Testis (tissue), 3 donors: Measurements from ENCODE around the gene ZBTB5. TPM values are rescaled to one million over a fixed set of nuclear protein-coding genes. Genes with fewer than 3 reads are reported as not detected.
"Not testable (repeated sequence)": the region's sequence is repeated elsewhere in the genome, so short reads cannot be mapped to it uniquely, and the experiment has no call there.

Source experiments
- DNase-seq: peaks from one replicate; pipeline ENCODE4 v3.0.0-alpha.2; 2019
- H3K27ac ChIP-seq, 2 donors: fragments of 200-600 bp; sonication (generic); one replicate each; pipeline ENCODE4 v1.5.1; 2019
- H3K27me3 ChIP-seq: fragments of 200-600 bp; sonication (generic); one replicate; pipeline ENCODE4 v1.5.1; 2019
- H3K36me3 ChIP-seq: fragments of 200-600 bp; sonication (generic); one replicate; pipeline ENCODE4 v1.5.1; 2017; ENCODE audit warnings: low read depth; ENCODE audit errors: missing control alignments
- H3K4me1 ChIP-seq: fragments of 200-600 bp; sonication (generic); one replicate; pipeline ENCODE4 v1.5.1; 2019
- H3K4me3 ChIP-seq, 2 donors: fragments of 200-600 bp; sonication (generic); one replicate each; pipeline ENCODE4 v1.5.1; 2017 to 2019
- H3K9me3 ChIP-seq: fragments of 200-600 bp; sonication (generic); one replicate; pipeline ENCODE4 v1.5.1; 2017
- POLR2A ChIP-seq: fragments of 450-650 bp; IDR thresholded peaks from one replicate; pipeline ENCODE4 v1.6.1; 2017; ENCODE audit warnings: antibody characterized with exemption, mild to moderate bottlenecking, moderate library complexity
- WGBS, 2 donors: methylation state at CpG; one replicate each; pipeline ENCODE4 v1.1.5; 2018; 5-methylcytosine and 5-hydroxymethylcytosine counted together
- intact Hi-C: fragments of 100-400 bp; cut with DNase I; formaldehyde crosslinking; loops from one replicate; pipeline ENCODE4 v1.15.1; 2023; ENCODE audit warnings: low total_unique reads
- polyA plus RNA-seq: library from polyadenylated mRNA; stranded (reverse); fragments of 350-450 nt; fragmentation: Illumina TruSeq; extraction: RNeasy Lipid Tissue Mini Kit (QIAGEN cat#74804); gene quantifications from one replicate; pipeline ENCODE4 v1.2.3, GENCODE V29; 2014; ENCODE audit warnings: low read depth, low replicate concordance; ENCODE audit not compliant: insufficient read depth
- total RNA-seq, 2 donors: library from RNA; depleted of rRNA; stranded (reverse); fragments of >200 nt; gene quantifications; one replicate each; pipeline ENCODE4 v1.2.3, GENCODE V29; 2016
- TF ChIP-seq, protein P1 (sequence below), 3 experiments: fragments of 450-650 bp in 2 of 3; fragments of 200-600 bp in 1 of 3; sonication (generic) in 1 of 3; IDR thresholded peaks; one replicate each; pipeline ENCODE4 v1.5.1; 2016 to 2019; ENCODE audit warnings: antibody characterized with exemption in 3 of 3, mild to moderate bottlenecking in 2 of 3, moderate library complexity in 1 of 3

ZBTB5 gene
- total and polyA plus RNA-seq, 3 donors from 2014 or later, result 20.4 to 33.8 (median 28.4) TPM

DNA sequence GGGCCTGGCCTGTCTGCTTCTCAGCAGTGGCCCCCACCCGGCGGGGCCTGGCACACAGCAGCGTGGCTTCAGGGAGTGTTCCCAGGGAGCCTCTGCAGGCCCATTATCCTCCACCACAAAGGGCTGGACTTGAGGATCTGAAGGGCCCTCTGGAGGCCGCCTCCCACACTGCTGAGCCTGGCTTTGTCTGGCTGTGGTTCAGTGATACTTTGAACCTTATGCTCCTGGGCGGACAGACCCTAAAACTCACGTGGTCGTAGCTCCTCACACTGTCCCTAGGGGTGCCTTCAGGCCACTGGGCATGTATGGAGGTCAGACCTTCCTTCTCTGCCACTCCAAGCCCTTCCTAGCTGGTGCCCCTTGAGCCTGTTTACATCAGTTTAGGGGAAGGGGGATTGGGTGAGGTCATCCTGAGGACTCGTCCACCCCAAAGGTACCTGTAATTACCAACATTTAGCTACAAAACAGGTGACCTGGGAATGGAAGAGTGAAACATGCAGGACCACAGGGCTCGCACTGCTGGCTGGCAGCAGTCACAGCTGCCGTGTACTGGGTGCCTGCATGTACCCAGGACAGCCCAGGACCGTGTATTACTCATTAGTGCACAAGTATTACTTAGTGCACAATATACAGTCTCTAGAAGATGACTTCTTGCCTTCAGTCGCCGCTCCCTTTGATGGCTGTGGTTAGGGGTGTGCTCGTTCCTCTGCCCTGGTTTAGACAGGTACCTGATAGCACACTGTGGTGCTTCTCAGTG is 34.2 kb downstream of the ZBTB5 start:
- peaks cover 39% of the 10 kb centered on the region for H3K4me1 ChIP-seq
- peak; percentile 84 for DNase-seq
- no peaks in the 10 kb centered on the region for H3K36me3 ChIP-seq

DNA sequence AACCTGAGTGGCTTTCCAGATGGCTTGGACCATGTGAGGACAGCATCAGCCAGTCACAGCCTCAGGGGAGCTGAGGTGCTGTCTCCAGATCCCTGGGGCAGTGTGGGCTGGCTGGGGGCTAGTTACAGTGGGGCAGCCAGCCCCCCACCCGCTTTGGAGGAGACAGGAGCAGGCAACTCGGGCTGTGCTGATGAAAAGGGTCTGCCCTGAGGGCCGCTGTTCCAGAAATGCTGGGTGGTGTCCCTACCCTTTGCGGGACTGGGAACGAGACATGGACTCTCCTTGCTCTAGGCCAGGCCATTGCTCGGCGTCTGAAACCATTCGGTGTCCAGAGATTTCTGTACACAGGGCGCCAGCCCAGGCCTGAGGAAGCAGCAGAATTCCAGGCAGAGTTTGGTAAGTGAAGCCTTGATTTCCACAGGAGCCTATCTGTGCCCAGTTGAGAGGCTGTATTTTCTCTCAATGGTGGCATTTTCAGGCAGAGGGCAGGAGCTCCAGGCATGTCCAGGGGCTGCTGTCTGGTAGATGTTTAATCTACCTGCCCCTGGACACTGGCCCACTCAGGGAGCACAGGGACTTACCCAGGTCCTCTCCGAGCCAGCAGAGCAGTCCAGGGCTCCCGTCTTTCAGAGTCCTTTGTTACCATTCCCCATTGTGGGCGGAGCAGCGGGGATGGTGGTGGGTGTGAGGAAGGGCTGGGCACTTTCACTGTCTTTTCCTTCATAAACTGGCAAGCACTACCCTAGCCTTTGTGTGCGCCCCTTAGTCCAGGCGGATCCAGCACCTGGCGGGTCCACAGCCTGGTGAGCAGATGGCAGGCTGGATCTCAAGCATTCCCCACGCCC is 35.6 kb downstream of the ZBTB5 start:
- no peaks in the 10 kb centered on the region for H3K9me3 ChIP-seq
- no peak overlapping the region for H3K4me3 ChIP-seq
- no peaks in the 10 kb centered on the region for H3K36me3 ChIP-seq
- H3K27me3 ChIP-seq, result no peaks in the 10 kb centered on the region
- H3K27ac ChIP-seq, result peak overlapping the region in 1 of 2 donors; percentile 11
- no peak for DNase-seq
- WGBS, 2 donors, result 91% methylated on average over 17 of the region's 17 CpGs; no CpG with 5 or more reads in 1 of the 2 donors
- peaks cover 52% of the 10 kb centered on the region for H3K4me1 ChIP-seq
- TF ChIP-seq, protein P1, sequence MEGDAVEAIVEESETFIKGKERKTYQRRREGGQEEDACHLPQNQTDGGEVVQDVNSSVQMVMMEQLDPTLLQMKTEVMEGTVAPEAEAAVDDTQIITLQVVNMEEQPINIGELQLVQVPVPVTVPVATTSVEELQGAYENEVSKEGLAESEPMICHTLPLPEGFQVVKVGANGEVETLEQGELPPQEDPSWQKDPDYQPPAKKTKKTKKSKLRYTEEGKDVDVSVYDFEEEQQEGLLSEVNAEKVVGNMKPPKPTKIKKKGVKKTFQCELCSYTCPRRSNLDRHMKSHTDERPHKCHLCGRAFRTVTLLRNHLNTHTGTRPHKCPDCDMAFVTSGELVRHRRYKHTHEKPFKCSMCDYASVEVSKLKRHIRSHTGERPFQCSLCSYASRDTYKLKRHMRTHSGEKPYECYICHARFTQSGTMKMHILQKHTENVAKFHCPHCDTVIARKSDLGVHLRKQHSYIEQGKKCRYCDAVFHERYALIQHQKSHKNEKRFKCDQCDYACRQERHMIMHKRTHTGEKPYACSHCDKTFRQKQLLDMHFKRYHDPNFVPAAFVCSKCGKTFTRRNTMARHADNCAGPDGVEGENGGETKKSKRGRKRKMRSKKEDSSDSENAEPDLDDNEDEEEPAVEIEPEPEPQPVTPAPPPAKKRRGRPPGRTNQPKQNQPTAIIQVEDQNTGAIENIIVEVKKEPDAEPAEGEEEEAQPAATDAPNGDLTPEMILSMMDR (IDR thresholded peaks at IDR 0.05), result no peak
- TF ChIP-seq POLR2A, result no peak
- intact Hi-C loops, result no loop called here

More for the DNA sequence above, 34.2 kb downstream of the ZBTB5 start:
- H3K9me3 ChIP-seq, result no peaks in the 10 kb centered on the region
- H3K27me3 ChIP-seq, result no peaks in the 10 kb centered on the region
- no peak overlapping the region for H3K4me3 ChIP-seq
- 43 to 57% methylated on average over 8 to 14 of the region's 14 CpGs for WGBS, 2 donors
- peak overlapping the region; percentile 4 to 9 for H3K27ac ChIP-seq
- TF ChIP-seq, protein P1 (IDR thresholded peaks at IDR 0.05), result no peak
- TF ChIP-seq POLR2A, result no peak
- intact Hi-C loops, result no loop called here

DNA sequence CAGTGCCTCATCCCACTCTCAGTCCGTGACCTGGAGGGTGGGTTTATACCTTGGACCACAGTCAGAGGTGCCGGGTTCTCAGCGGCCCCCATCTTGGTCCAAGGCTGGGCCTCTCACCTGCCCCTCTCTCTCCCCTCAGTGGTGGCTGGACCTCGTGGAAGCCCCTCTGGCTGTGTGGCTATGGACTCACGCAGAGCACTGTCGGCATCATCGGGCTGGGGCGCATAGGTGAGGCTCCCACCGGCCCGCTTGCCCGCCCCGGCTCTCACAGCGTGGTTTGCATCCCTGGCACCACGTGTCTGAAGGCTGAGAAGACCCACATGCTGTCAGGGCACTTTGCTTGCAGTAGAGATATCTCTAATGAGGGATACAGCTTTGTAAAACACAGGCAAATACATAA is 36.9 kb downstream of the ZBTB5 start:
- Histone ChIP-seq H3K4me1 (peaks cover 53% of the 10 kb centered on the region), H3K27me3 (no peaks in the 10 kb centered on the region), H3K27ac (no peak overlapping the region), H3K36me3 (no peaks in the 10 kb centered on the region), H3K9me3 (no peaks in the 10 kb centered on the region), H3K4me3 (no peak overlapping the region)
- TF ChIP-seq, protein P1 (IDR thresholded peaks at IDR 0.05), result no peak
- TF ChIP-seq POLR2A, result no peak
- intact Hi-C loops, result no loop called here
- 94% methylated on average over 13 to 14 of the region's 14 CpGs for WGBS, 2 donors
- DNase-seq, result no peak

DNA sequence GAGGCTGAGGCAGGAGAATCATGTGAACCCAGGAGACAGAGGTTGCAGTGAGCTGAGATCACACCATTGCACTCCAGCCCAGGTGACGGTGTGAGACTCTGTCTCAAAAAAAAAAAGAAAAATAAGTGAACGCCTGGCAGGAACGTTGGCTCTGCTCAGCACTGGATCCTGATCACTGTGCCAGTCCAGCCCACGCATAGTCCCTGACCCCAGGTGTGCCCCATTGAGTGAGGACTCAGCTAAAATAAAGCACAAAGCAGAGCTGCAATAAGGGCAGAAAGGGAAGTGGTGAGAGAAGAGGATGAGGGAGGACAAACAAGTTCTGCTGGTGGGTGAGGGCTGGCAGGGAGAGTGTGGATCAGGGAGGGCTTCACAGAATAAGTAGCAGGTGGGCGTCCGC is 38.4 kb downstream of the ZBTB5 start:
- Histone ChIP-seq H3K36me3 (no peaks in the 10 kb centered on the region), H3K9me3 (no peaks in the 10 kb centered on the region), H3K4me3 (no peak overlapping the region), H3K27me3 (no peaks in the 10 kb centered on the region), H3K27ac (no peak overlapping the region), H3K4me1 (peaks cover 45% of the 10 kb centered on the region)
- TF ChIP-seq, protein P1 (IDR thresholded peaks at IDR 0.05), result no peak
- no peak for TF ChIP-seq POLR2A
- 79 to 84% methylated on average over 6 of the region's 6 CpGs for WGBS, 2 donors
- no peak for DNase-seq
- intact Hi-C loops, result no loop called here

DNA sequence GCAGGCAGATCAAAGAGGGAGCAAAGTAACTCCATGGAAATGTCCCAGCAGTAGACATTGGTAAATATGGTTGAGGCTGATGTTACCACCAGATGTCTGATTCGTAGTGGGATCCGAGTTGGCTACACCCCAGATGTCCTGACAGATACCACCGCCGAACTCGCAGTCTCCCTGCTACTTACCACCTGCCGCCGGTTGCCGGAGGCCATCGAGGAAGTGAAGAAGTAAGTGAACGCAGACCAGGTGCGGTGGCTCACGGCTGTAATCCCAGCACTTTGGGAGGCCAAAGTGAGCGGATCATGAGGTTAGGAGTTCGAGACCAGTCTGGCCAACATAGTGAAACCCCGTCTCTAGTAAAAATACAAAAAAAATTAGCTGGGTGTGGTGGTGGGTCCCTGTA is 38.8 kb downstream of the ZBTB5 start:
- H3K36me3 ChIP-seq, intact Hi-C loops, H3K27me3 ChIP-seq, H3K9me3 ChIP-seq, H3K27ac ChIP-seq, H3K4me3 ChIP-seq, DNase-seq: not testable (repeated sequence)
- peaks cover 46% of the 10 kb centered on the region for H3K4me1 ChIP-seq
- 92 to 94% methylated on average over 15 of the region's 15 CpGs for WGBS, 2 donors
